OCI-LY1 (cell line): ENCODE measurements around the gene NNT.

Experiments
- CTCF ChIP-seq: fragments of 200-600 bp; sonication (generic), shearing (Covaris generic); IDR thresholded peaks from 2 replicates; pipeline ENCODE4 v1.5.1; 2017; ENCODE audit warnings: mild to moderate bottlenecking, antibody characterized with exemption, low read length, moderate library complexity, mixed read lengths
- EZH2 ChIP-seq: fragments of 200-600 bp; sonication (generic), shearing (Covaris generic); IDR thresholded peaks from 2 replicates; pipeline ENCODE4 v1.8.0; 2017; ENCODE audit warnings: borderline replicate concordance, mixed run types, mild to moderate bottlenecking, antibody characterized with exemption, low read length, moderate library complexity, mixed read lengths

GRCh38 chr5:43619380-43619779, 16.4 kb downstream of the NNT start:
- TF ChIP-seq EZH2 (no peak), CTCF (no peak)
